ENCODE results near the gene CDYL.
A peak's percentile ranks its signal among the peaks of the same experiment; 100 is the strongest.

The CDYL gene

GRCh38 chr6:4909063-4909706, 133.0 kb downstream of the CDYL start:
- no peaks in the 10 kb centered on the region for H3K9me3 Mint-ChIP-seq
- H3K27ac Mint-ChIP-seq: no peak overlapping the region
- no peak overlapping the region for H3K4me3 Mint-ChIP-seq
- no peaks in the 10 kb centered on the region for H3K27me3 Mint-ChIP-seq (ENCODE audit: low read depth)
- peaks cover 10% of the 10 kb centered on the region for H3K36me3 Mint-ChIP-seq (ENCODE audit: low read depth)
- no peak for DNase-seq (ENCODE audit: low spot score)
- H3K4me1 Mint-ChIP-seq (ENCODE audit: low read depth): peaks cover 42% of the 10 kb centered on the region

DNA sequence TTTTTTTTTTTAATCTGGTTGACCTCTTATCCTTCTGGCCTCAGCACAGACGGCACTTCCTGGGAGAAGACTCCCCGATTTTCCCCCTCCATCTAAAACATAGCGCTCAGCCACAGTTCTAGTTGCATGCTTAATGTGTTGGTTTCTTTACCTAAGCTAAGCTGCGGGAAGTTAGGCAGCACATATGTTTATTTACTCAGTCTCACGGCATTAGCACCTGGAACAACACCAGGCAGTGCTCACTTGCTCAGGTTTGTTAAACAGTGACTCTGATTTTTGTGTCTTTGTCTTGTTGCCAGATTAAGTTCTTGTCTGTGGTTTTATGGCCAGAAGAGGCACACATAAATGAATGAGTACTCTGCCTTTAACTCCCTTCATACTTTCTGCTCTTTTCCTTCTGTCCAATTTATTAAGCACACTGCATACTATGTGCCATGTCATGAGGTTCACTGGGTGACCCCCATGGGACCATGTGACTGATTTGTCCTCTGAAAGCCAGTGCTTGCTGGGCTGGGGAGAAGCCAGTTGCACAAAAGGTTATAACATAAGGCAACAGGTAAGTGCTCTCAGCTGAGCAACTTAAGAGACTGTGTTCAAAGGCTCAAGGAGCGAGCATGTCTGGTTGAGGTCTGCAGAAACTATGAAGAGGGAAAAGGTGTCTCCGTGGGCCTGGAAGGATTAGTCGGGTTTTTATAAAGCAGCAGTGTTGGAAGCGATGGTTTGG, 134.0 kb downstream of the CDYL start:
- no peak for DNase-seq (ENCODE audit: low spot score)
- H3K4me1 Mint-ChIP-seq (ENCODE audit: low read depth): peaks cover 45% of the 10 kb centered on the region
- H3K27me3 Mint-ChIP-seq (ENCODE audit: low read depth): no peaks in the 10 kb centered on the region
- H3K4me3 Mint-ChIP-seq: no peak overlapping the region
- no peaks in the 10 kb centered on the region for H3K9me3 Mint-ChIP-seq
- peaks cover 10% of the 10 kb centered on the region for H3K36me3 Mint-ChIP-seq (ENCODE audit: low read depth)
- no peak overlapping the region for H3K27ac Mint-ChIP-seq

- Mint-ChIP-seq H3K27ac (no peak overlapping the region), H3K4me3 (no peak overlapping the region), H3K4me1 (ENCODE audit: low read depth) (peaks cover 42% of the 10 kb centered on the region), H3K9me3 (no peaks in the 10 kb centered on the region), H3K27me3 (ENCODE audit: low read depth) (no peaks in the 10 kb centered on the region), H3K36me3 (ENCODE audit: low read depth) (peaks cover 10% of the 10 kb centered on the region)
- no peak for DNase-seq (ENCODE audit: low spot score)
Observed at GRCh38 chr6:4912559-4912958, 136.4 kb downstream of the CDYL start.

DNA sequence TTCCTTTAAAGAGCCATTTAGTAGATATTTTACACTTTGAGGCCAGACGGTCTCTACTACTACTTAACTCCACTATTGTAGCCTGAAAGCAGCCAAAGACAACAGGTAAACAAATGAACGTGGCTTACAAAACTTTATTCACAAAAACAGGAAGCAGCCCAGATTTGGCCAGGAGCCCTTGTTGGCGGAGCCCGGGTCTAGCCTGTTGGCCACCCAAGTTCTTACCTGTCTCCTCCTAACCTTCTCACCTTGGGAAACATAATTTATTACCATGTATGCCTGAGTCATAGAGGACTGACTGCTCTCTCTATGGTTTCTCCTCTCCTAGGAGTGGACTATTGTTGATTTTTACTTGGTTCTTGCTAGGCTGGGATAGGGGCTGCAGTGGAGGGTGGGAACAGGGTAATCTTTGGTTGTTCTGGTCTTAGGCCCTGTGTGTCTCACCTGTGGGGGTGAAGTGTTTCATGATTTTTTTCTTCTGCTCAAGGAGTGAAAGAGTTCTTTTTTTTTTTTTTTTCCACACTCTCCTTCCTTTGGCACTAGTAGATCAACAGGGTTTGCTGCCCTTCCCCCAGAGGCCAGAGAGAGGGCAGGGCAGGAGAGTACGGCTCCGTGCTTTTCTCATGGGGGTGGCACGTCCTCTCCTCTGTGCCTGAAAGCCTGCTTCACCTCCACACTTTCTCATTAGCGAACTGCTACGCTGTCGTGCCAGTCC, 137.7 kb downstream of the CDYL start:
- H3K9me3 Mint-ChIP-seq: no peaks in the 10 kb centered on the region
- H3K36me3 Mint-ChIP-seq (ENCODE audit: low read depth): peaks cover 9% of the 10 kb centered on the region
- no peak overlapping the region for H3K4me3 Mint-ChIP-seq
- no peak overlapping the region for H3K27ac Mint-ChIP-seq
- H3K4me1 Mint-ChIP-seq (ENCODE audit: low read depth): peaks cover 33% of the 10 kb centered on the region
- no peaks in the 10 kb centered on the region for H3K27me3 Mint-ChIP-seq (ENCODE audit: low read depth)
- DNase-seq (ENCODE audit: low spot score): no peak

- H3K4me3 Mint-ChIP-seq: no peak overlapping the region
- H3K27me3 Mint-ChIP-seq (ENCODE audit: low read depth): no peaks in the 10 kb centered on the region
- H3K27ac Mint-ChIP-seq: no peak overlapping the region
- H3K9me3 Mint-ChIP-seq: no peaks in the 10 kb centered on the region
- peaks cover 9% of the 10 kb centered on the region for H3K36me3 Mint-ChIP-seq (ENCODE audit: low read depth)
- H3K4me1 Mint-ChIP-seq (ENCODE audit: low read depth): peaks cover 32% of the 10 kb centered on the region
- no peak for DNase-seq (ENCODE audit: low spot score)
Observed at GRCh38 chr6:4914420-4915159, 138.4 kb downstream of the CDYL start.

GRCh38 chr6:4916954-4917561, 140.9 kb downstream of the CDYL start:
- peaks cover 24% of the 10 kb centered on the region for H3K4me1 Mint-ChIP-seq (ENCODE audit: low read depth)
- H3K4me3 Mint-ChIP-seq: peak overlapping the region; percentile 22
- no peaks in the 10 kb centered on the region for H3K9me3 Mint-ChIP-seq
- no peak for DNase-seq (ENCODE audit: low spot score)
- H3K36me3 Mint-ChIP-seq (ENCODE audit: low read depth): peaks cover 1% of the 10 kb centered on the region
- peak overlapping the region; percentile 59 for H3K27ac Mint-ChIP-seq
- no peaks in the 10 kb centered on the region for H3K27me3 Mint-ChIP-seq (ENCODE audit: low read depth)

DNA sequence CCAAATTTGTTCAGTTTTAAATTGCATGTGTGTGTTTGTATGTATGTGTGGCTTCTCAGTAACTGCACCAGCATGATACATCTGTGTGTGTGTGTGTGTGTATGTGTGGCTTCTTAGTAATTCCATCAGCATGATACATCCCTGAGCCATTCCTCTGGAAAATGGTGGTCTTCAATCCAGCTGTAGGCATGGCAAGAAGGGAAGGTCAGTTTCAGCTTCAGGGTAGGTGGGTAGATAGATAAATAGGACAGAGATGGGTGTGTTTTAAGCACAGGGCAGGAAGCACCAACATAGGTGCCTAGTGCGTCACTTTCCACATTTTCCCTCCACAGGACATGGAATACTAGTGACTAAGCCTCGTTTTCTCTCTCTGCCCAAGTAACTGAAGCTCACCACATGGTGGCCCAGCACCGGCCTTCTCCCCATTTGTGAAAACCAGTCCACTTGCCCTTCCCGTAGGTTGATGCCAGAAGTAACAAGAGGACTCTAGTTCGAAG, 144.8 kb downstream of the CDYL start:
- no peak for DNase-seq (ENCODE audit: low spot score)
- peaks cover 1% of the 10 kb centered on the region for H3K36me3 Mint-ChIP-seq (ENCODE audit: low read depth)
- H3K4me3 Mint-ChIP-seq: no peak overlapping the region
- H3K27ac Mint-ChIP-seq: no peak overlapping the region
- H3K4me1 Mint-ChIP-seq (ENCODE audit: low read depth): peaks cover 24% of the 10 kb centered on the region
- H3K27me3 Mint-ChIP-seq (ENCODE audit: low read depth): no peaks in the 10 kb centered on the region
- H3K9me3 Mint-ChIP-seq: no peaks in the 10 kb centered on the region

DNA sequence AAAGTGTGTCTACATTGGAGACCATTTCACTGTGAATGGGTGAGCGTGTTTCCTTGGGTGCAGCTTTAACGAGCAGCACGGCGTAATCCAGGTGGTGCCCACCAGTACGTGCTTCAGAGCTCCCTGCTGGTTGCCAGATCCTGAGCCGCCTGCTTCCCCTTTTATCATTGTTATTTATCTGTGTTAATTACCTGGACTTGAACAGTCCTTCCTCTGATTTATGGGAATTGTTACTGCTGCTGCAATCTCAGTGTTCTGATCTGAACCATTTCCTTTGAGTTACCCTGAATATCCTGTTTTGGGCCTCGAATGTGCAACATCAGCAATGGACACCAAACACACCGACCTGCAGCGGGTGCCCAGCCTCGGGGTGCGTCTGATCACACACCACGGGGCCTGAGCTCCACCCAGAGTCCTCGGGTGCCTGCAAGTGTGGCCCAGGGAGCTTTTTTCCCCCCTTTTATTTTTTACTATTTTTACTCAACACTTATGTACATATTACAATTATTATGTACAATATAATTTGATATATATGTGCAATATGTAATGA, 146.4 kb downstream of the CDYL start:
- Mint-ChIP-seq H3K27me3 (ENCODE audit: low read depth) (no peaks in the 10 kb centered on the region), H3K4me1 (ENCODE audit: low read depth) (peaks cover 10% of the 10 kb centered on the region), H3K36me3 (ENCODE audit: low read depth) (peaks cover 1% of the 10 kb centered on the region), H3K4me3 (no peak overlapping the region), H3K27ac (no peak overlapping the region), H3K9me3 (no peaks in the 10 kb centered on the region)
- no peak for DNase-seq (ENCODE audit: low spot score)

GRCh38 chr6:4923081-4923480, 146.9 kb downstream of the CDYL start:
- Mint-ChIP-seq H3K36me3 (ENCODE audit: low read depth) (peaks cover 1% of the 10 kb centered on the region), H3K27ac (no peak overlapping the region), H3K4me3 (no peak overlapping the region), H3K27me3 (ENCODE audit: low read depth) (no peaks in the 10 kb centered on the region), H3K9me3 (no peaks in the 10 kb centered on the region), H3K4me1 (ENCODE audit: low read depth) (peaks cover 10% of the 10 kb centered on the region)
- no peak for DNase-seq (ENCODE audit: low spot score)

DNA sequence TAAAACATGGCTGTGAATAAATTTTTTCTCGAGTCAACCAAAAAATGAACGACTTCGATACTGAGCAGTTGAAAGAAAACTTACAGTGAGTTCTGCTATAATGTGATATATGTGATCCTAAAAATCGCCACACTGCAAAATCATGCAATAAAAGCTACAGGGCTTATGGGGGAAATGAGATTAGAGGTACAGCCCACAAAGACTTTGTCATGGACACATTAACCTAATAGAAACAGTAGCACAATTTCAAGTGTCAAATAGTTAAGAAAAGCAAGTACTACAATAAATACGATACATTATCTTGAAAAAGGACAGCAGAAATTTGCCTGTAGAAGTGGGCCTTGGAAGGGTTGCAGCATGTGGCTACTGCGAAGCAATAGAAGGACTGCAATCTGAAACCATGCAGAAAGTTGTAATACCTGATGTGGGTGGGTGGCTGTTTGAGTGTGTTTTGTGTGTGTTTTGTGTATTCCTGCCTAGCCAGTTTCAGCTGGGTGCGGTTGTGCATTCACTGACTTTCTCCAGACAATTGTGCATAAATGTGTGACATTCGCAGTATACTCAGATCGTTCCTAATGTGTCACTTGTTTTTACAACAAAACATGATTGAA, 148.6 kb downstream of the CDYL start:
- Mint-ChIP-seq H3K27me3 (ENCODE audit: low read depth) (no peaks in the 10 kb centered on the region), H3K4me1 (ENCODE audit: low read depth) (peaks cover 24% of the 10 kb centered on the region), H3K9me3 (no peaks in the 10 kb centered on the region), H3K27ac (no peak overlapping the region), H3K4me3 (no peak overlapping the region), H3K36me3 (ENCODE audit: low read depth) (no peaks in the 10 kb centered on the region)
- no peak for DNase-seq (ENCODE audit: low spot score)

DNA sequence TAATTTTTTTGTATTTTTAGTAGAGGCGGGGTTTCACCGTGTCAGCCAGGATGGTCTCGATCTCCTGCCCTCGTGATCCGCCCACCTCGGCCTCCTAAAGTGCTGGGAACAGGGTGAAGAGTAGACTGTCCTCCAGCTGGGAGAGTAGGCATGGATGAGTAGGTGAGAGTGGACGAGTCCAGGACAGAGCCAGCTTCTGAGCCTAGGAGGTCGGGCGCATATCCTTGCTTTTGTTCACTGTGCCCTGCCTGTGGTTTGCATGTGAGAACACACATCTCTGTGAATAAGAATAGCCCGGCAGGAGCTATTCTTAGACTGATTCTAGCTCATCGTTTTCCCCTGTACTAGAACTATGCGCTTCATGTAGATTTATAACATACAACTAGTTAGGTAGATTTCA, 149.4 kb downstream of the CDYL start:
- peaks cover 26% of the 10 kb centered on the region for H3K4me1 Mint-ChIP-seq (ENCODE audit: low read depth)
- no peak for DNase-seq (ENCODE audit: low spot score)
- H3K27me3 Mint-ChIP-seq (ENCODE audit: low read depth): no peaks in the 10 kb centered on the region
- H3K27ac Mint-ChIP-seq: no peak overlapping the region
- H3K4me3 Mint-ChIP-seq: no peak overlapping the region
- H3K36me3 Mint-ChIP-seq (ENCODE audit: low read depth): no peaks in the 10 kb centered on the region
- H3K9me3 Mint-ChIP-seq: no peaks in the 10 kb centered on the region

GRCh38 chr6:4928426-4928825, 152.2 kb downstream of the CDYL start:
- Mint-ChIP-seq H3K36me3 (ENCODE audit: low read depth) (no peaks in the 10 kb centered on the region), H3K4me1 (ENCODE audit: low read depth) (peaks cover 26% of the 10 kb centered on the region), H3K27ac (no peak overlapping the region), H3K27me3 (ENCODE audit: low read depth) (no peaks in the 10 kb centered on the region), H3K4me3 (no peak overlapping the region), H3K9me3 (no peaks in the 10 kb centered on the region)
- DNase-seq (ENCODE audit: low spot score): peak; percentile 25
